ENCODE measurements around the gene NELL1.

The NELL1 gene

GRCh38 chr11:20688761-20689160 lies 19.4 kb downstream of the NELL1 start:
- Mint-ChIP-seq H3K27me3 (ENCODE audit: low read depth) (no peaks in the 10 kb centered on the region), H3K4me3 (no peak overlapping the region), H3K27ac (no peak overlapping the region), H3K4me1 (no peaks in the 10 kb centered on the region), H3K36me3 (ENCODE audit: low read depth) (no peaks in the 10 kb centered on the region), H3K9me3 (peaks cover 3% of the 10 kb centered on the region)
- TF ChIP-seq, protein P1, sequence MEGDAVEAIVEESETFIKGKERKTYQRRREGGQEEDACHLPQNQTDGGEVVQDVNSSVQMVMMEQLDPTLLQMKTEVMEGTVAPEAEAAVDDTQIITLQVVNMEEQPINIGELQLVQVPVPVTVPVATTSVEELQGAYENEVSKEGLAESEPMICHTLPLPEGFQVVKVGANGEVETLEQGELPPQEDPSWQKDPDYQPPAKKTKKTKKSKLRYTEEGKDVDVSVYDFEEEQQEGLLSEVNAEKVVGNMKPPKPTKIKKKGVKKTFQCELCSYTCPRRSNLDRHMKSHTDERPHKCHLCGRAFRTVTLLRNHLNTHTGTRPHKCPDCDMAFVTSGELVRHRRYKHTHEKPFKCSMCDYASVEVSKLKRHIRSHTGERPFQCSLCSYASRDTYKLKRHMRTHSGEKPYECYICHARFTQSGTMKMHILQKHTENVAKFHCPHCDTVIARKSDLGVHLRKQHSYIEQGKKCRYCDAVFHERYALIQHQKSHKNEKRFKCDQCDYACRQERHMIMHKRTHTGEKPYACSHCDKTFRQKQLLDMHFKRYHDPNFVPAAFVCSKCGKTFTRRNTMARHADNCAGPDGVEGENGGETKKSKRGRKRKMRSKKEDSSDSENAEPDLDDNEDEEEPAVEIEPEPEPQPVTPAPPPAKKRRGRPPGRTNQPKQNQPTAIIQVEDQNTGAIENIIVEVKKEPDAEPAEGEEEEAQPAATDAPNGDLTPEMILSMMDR (IDR thresholded peaks at IDR 0.05; ENCODE audit: unreplicated experiment in 3 of 3): no peak

DNA sequence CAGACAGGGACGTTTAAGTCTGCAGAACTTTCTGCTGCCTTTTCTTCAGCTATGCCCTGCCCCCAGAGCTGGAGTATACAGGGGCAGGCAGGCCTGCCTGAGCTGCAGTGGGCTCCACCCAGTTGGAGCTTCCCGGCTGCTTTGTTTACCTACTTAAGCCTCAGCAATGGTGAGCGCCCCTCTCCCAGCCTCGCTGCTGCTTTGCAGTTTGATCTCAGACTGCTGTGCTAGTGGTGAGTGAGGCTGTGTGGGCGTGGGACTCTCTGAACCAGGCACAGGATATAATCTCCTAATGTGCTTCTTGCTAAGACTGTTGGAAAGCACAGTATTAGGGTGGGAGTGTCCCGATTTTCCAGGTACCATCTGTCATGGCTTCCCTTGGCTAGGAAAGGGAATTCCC lies 38.5 kb downstream of the NELL1 start:
- H3K4me1 Mint-ChIP-seq: no peaks in the 10 kb centered on the region
- peaks cover 3% of the 10 kb centered on the region for H3K27me3 Mint-ChIP-seq (ENCODE audit: low read depth)
- no peak overlapping the region for H3K27ac Mint-ChIP-seq
- no peaks in the 10 kb centered on the region for H3K36me3 Mint-ChIP-seq (ENCODE audit: low read depth)
- TF ChIP-seq, protein P1 (IDR thresholded peaks at IDR 0.05; ENCODE audit: unreplicated experiment in 3 of 3): no peak
- H3K4me3 Mint-ChIP-seq: no peak overlapping the region
- H3K9me3 Mint-ChIP-seq: peaks cover 38% of the 10 kb centered on the region

DNA sequence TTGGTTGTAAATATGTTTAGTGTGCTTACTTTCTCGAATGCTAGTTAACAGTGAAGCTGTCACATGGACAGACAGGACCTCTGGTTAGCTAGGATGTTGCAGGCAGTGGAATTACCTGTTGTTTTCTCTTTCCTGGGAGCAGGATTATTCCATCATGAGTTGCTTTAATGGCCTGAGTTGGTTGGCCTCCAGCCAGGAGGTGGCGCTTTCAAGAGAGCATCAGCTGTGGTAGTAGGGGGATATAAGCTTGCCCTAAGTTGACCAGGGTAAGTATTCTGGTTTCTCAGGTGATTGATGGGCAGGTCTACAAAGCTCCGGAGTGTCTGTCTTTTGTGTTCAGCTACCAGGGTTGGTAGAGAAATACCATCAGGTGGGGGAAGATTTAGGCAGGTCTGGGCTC lies 43.5 kb downstream of the NELL1 start:
- H3K9me3 Mint-ChIP-seq: peaks cover 26% of the 10 kb centered on the region
- TF ChIP-seq, protein P1 (IDR thresholded peaks at IDR 0.05; ENCODE audit: unreplicated experiment in 3 of 3): no peak
- H3K27me3 Mint-ChIP-seq (ENCODE audit: low read depth): peaks cover 3% of the 10 kb centered on the region
- H3K4me1 Mint-ChIP-seq: no peaks in the 10 kb centered on the region
- no peaks in the 10 kb centered on the region for H3K36me3 Mint-ChIP-seq (ENCODE audit: low read depth)
- H3K27ac Mint-ChIP-seq: no peak overlapping the region
- H3K4me3 Mint-ChIP-seq: no peak overlapping the region

DNA sequence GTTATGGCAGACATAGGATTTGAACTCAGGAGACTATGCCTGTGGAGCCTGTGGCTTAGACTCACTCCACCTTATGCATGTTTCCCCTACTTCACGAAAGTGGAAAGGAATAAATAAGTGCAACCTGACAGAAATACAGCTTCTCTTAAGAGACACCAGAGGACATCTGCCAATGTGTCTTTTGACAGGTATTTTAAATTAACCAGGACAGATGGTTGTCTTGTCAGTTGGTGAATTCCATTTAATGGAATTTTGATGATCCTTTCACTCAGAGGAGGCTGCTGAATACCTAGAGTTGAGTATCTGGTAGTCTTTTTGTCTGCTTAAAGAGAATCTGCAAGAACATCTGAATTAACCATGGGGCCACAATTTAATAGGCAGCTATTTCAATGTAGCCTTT lies 46.1 kb downstream of the NELL1 start:
- no peaks in the 10 kb centered on the region for H3K36me3 Mint-ChIP-seq (ENCODE audit: low read depth)
- no peak overlapping the region for H3K4me3 Mint-ChIP-seq
- H3K27me3 Mint-ChIP-seq (ENCODE audit: low read depth): peaks cover 4% of the 10 kb centered on the region
- no peak overlapping the region for H3K27ac Mint-ChIP-seq
- TF ChIP-seq, protein P1 (IDR thresholded peaks at IDR 0.05; ENCODE audit: unreplicated experiment in 3 of 3): no peak
- H3K9me3 Mint-ChIP-seq: peaks cover 10% of the 10 kb centered on the region
- H3K4me1 Mint-ChIP-seq: no peaks in the 10 kb centered on the region

DNA sequence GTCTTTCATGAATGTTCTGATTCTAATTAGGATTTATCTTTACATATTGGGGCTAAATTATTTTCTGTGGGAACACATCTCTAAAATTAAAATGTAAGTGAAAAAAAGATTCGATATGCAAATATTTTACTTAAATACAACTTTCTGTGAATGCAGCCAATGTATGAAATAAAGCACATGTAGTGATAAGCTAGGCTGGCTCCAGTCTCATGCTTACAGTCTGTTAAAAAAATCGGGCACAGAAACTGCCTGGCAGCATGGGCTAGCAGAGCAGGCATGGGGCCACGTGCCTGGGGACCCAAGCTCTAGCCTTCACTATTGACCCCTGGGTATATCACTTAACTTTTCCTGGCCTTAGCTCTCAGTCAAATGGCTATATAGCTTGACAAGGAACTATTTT lies 46.5 kb downstream of the NELL1 start:
- Mint-ChIP-seq H3K27ac (no peak overlapping the region), H3K9me3 (peaks cover 7% of the 10 kb centered on the region), H3K4me3 (no peak overlapping the region), H3K27me3 (ENCODE audit: low read depth) (peaks cover 6% of the 10 kb centered on the region), H3K4me1 (no peaks in the 10 kb centered on the region), H3K36me3 (ENCODE audit: low read depth) (no peaks in the 10 kb centered on the region)
- TF ChIP-seq, protein P1 (IDR thresholded peaks at IDR 0.05; ENCODE audit: unreplicated experiment in 3 of 3): no peak

DNA sequence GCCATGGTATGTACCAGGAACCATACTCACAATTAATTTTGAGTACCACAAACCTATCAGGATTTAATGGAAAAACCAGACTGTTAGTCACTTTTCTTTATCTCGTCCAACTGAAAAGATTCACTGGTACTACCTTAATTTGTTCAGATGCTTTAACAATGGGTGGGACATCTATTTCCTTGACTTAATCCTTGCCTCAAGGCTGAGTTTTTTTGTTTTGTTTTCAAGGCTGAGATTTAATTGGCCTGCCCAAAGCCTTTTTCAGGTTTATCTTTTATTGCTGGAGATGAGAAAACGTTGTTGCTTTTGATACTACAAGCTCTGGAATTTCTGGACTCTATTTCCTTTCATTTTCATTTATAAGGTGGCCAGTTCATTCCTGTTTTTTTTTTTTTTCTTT lies 50.4 kb downstream of the NELL1 start:
- H3K9me3 Mint-ChIP-seq: no peaks in the 10 kb centered on the region

More for the DNA sequence above, 50.4 kb downstream of the NELL1 start:
- no peak overlapping the region for H3K27ac Mint-ChIP-seq
- no peak overlapping the region for H3K4me3 Mint-ChIP-seq
- no peaks in the 10 kb centered on the region for H3K4me1 Mint-ChIP-seq
- TF ChIP-seq, protein P1 (IDR thresholded peaks at IDR 0.05; ENCODE audit: unreplicated experiment in 3 of 3): no peak
- H3K27me3 Mint-ChIP-seq (ENCODE audit: low read depth): peaks cover 4% of the 10 kb centered on the region
- H3K36me3 Mint-ChIP-seq (ENCODE audit: low read depth): no peaks in the 10 kb centered on the region
